SK-N-SH treated with all-trans-retinoic acid at 6 μM for 48 hours (cell line): ENCODE measurements around the gene NAP1L4.

Experiments used
- ATAC-seq: fragments of 200-7000 bp; cut with Tn5 transposase; 3 replicates; pipeline ENCODE4 v1.9.1; 2020; ENCODE audit warnings: mild to moderate bottlenecking, moderate library complexity
- ARNTL ChIP-seq: fragments of 450-650 bp; formaldehyde crosslinking; IDR thresholded peaks from 2 replicates; pipeline ENCODE4 v1.5.0; 2020; ENCODE audit warnings: low read depth, mild to moderate bottlenecking, moderate library complexity, borderline replicate concordance
- BACH2 ChIP-seq: fragments of 250-450 bp; sonication (Bioruptor Pico); IDR thresholded peaks from 2 replicates; pipeline ENCODE4 v1.9.0; 2021; ENCODE audit warnings: mild to moderate bottlenecking, borderline replicate concordance
- CSDC2 ChIP-seq: fragments of 250-450 bp; sonication (Bioruptor Pico); IDR thresholded peaks from 2 replicates; pipeline ENCODE4 v1.5.0; 2020; ENCODE audit warnings: mild to moderate bottlenecking, moderate library complexity
- ESRRG ChIP-seq: fragments of 250-450 bp; sonication (Bioruptor Pico); IDR thresholded peaks from 2 replicates; pipeline ENCODE4 v1.6.1; 2021; ENCODE audit warnings: mild to moderate bottlenecking
- GLIS3 ChIP-seq: fragments of 250-450 bp; sonication (Bioruptor Pico); IDR thresholded peaks from 2 replicates; pipeline ENCODE4 v1.5.0; 2020; ENCODE audit warnings: mild to moderate bottlenecking, moderate library complexity
- ISL1 ChIP-seq: fragments of 250-450 bp; sonication (Bioruptor Pico); IDR thresholded peaks from 2 replicates; pipeline ENCODE4 v2.1.2; 2022; ENCODE audit warnings: mild to moderate bottlenecking, moderate library complexity
- OSR1 ChIP-seq: fragments of 250-450 bp; sonication (Bioruptor Pico); IDR thresholded peaks from 2 replicates; pipeline ENCODE4 v1.8.0; 2022; ENCODE audit warnings: moderate library complexity, mild to moderate bottlenecking, inconsistent platforms
- PPARA ChIP-seq: fragments of 250-450 bp; sonication (Bioruptor Pico); IDR thresholded peaks from 2 replicates; pipeline ENCODE4 v1.5.0; 2020; ENCODE audit warnings: mild to moderate bottlenecking, borderline replicate concordance
- RARB ChIP-seq: fragments of 250-450 bp; sonication (Bioruptor Pico); IDR thresholded peaks from 2 replicates; pipeline ENCODE4 v1.8.0; 2021; ENCODE audit warnings: mild to moderate bottlenecking, moderate library complexity
- SNAI2 ChIP-seq: fragments of 250-450 bp; sonication (Bioruptor Pico); IDR thresholded peaks from 2 replicates; pipeline ENCODE4 v1.5.0; 2020; ENCODE audit warnings: mild to moderate bottlenecking, moderate library complexity
- TOX ChIP-seq: fragments of 250-450 bp; sonication (Bioruptor Pico); IDR thresholded peaks from 2 replicates; pipeline ENCODE4 v1.8.0; 2021; ENCODE audit warnings: mild to moderate bottlenecking, moderate library complexity, borderline replicate concordance
- ZC3H10 ChIP-seq: fragments of 250-450 bp; sonication (Bioruptor Pico); IDR thresholded peaks from 2 replicates; pipeline ENCODE4 v1.5.1; 2021; ENCODE audit warnings: mild to moderate bottlenecking, moderate library complexity
- ZFP3 ChIP-seq: fragments of 250-450 bp; sonication (Bioruptor Pico); IDR thresholded peaks from 2 replicates; pipeline ENCODE4 v1.5.0; 2020; ENCODE audit warnings: mild to moderate bottlenecking, moderate library complexity
- ZNF565 ChIP-seq: fragments of 450-650 bp; formaldehyde crosslinking; conservative IDR thresholded peaks from 2 replicates; pipeline ENCODE4 v1.5.0; 2020; ENCODE audit warnings: low read depth, mild to moderate bottlenecking, moderate library complexity
- ZNF70 ChIP-seq: fragments of 450-650 bp; formaldehyde crosslinking; IDR thresholded peaks from 2 replicates; pipeline ENCODE4 v1.5.0; 2020; ENCODE audit warnings: mild to moderate bottlenecking, moderate library complexity
- TF ChIP-seq, protein P1 (sequence below): fragments of 250-450 bp; sonication (Bioruptor Pico); IDR thresholded peaks from 2 replicates; pipeline ENCODE4 v1.5.0; 2020; ENCODE audit warnings: mild to moderate bottlenecking, moderate library complexity
- TF ChIP-seq, protein P2 (sequence below): fragments of 250-450 bp; sonication (Bioruptor Pico); IDR thresholded peaks from 2 replicates; pipeline ENCODE4 v1.8.0; 2021; ENCODE audit warnings: low read depth, mild to moderate bottlenecking, moderate library complexity, borderline replicate concordance
- TF ChIP-seq, protein P3 (sequence below): fragments of 250-450 bp; sonication (Bioruptor Pico); IDR thresholded peaks from 2 replicates; pipeline ENCODE4 v1.8.0; 2020; ENCODE audit warnings: mild to moderate bottlenecking, moderate library complexity, borderline replicate concordance
- TF ChIP-seq, protein P4 (sequence below): fragments of 250-450 bp; sonication (Bioruptor Pico); IDR thresholded peaks from 2 replicates; pipeline ENCODE4 v1.5.1; 2020; ENCODE audit warnings: low read depth, mild to moderate bottlenecking, moderate library complexity
- TF ChIP-seq, protein P5 (sequence below): fragments of 250-450 bp; sonication (Bioruptor Pico); IDR thresholded peaks from 2 replicates; pipeline ENCODE4 v1.5.1; 2021; ENCODE audit warnings: mild to moderate bottlenecking, moderate library complexity

The NAP1L4 gene

DNA sequence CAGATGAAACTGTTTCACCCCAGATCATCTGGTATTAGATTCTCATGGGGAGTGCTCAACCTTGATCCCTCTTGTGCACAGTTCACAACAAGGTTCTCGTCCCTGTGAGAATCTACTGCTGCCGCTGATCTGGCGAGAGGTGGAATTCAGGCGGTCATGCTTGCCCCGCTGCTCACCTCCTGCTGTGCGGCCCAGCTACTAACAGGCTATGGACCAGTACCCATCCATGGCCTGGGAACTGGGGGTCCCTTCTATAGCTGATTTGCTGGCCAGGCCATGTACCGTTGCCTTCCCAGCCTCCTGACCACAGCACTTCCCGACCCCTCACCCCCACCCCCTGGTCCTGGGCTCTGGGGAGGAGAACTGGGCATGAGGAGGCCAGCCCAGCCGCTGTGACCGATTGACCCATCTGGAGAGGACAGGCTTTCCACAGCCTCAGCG lies 65.5 kb downstream of the NAP1L4 start:
- no peak for ATAC-seq
- TF ChIP-seq ISL1 (no peak), ZNF565 (CRISPR knock-in tag) (no peak), PPARA (CRISPR knock-in tag) (no peak), RARB (CRISPR knock-in tag) (no peak), ARNTL (CRISPR knock-in tag) (no peak), OSR1 (no peak), ZC3H10 (no peak), GLIS3 (CRISPR knock-in tag) (no peak), ESRRG (no peak), ZFP3 (no peak), CSDC2 (CRISPR knock-in tag) (no peak), TOX (CRISPR knock-in tag) (no peak), ZNF70 (CRISPR knock-in tag) (no peak), BACH2 (CRISPR knock-in tag) (no peak)
- TF ChIP-seq, protein P1, sequence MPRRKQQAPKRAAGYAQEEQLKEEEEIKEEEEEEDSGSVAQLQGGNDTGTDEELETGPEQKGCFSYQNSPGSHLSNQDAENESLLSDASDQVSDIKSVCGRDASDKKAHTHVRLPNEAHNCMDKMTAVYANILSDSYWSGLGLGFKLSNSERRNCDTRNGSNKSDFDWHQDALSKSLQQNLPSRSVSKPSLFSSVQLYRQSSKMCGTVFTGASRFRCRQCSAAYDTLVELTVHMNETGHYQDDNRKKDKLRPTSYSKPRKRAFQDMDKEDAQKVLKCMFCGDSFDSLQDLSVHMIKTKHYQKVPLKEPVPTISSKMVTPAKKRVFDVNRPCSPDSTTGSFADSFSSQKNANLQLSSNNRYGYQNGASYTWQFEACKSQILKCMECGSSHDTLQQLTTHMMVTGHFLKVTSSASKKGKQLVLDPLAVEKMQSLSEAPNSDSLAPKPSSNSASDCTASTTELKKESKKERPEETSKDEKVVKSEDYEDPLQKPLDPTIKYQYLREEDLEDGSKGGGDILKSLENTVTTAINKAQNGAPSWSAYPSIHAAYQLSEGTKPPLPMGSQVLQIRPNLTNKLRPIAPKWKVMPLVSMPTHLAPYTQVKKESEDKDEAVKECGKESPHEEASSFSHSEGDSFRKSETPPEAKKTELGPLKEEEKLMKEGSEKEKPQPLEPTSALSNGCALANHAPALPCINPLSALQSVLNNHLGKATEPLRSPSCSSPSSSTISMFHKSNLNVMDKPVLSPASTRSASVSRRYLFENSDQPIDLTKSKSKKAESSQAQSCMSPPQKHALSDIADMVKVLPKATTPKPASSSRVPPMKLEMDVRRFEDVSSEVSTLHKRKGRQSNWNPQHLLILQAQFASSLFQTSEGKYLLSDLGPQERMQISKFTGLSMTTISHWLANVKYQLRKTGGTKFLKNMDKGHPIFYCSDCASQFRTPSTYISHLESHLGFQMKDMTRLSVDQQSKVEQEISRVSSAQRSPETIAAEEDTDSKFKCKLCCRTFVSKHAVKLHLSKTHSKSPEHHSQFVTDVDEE (CRISPR knock-in tag): no peak
- TF ChIP-seq, protein P2, sequence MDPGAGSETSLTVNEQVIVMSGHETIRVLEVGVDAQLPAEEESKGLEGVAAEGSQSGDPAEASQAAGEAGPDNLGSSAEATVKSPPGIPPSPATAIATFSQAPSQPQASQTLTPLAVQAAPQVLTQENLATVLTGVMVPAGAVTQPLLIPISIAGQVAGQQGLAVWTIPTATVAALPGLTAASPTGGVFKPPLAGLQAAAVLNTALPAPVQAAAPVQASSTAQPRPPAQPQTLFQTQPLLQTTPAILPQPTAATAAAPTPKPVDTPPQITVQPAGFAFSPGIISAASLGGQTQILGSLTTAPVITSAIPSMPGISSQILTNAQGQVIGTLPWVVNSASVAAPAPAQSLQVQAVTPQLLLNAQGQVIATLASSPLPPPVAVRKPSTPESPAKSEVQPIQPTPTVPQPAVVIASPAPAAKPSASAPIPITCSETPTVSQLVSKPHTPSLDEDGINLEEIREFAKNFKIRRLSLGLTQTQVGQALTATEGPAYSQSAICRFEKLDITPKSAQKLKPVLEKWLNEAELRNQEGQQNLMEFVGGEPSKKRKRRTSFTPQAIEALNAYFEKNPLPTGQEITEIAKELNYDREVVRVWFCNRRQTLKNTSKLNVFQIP (CRISPR knock-in tag): no peak
- TF ChIP-seq, protein P3, sequence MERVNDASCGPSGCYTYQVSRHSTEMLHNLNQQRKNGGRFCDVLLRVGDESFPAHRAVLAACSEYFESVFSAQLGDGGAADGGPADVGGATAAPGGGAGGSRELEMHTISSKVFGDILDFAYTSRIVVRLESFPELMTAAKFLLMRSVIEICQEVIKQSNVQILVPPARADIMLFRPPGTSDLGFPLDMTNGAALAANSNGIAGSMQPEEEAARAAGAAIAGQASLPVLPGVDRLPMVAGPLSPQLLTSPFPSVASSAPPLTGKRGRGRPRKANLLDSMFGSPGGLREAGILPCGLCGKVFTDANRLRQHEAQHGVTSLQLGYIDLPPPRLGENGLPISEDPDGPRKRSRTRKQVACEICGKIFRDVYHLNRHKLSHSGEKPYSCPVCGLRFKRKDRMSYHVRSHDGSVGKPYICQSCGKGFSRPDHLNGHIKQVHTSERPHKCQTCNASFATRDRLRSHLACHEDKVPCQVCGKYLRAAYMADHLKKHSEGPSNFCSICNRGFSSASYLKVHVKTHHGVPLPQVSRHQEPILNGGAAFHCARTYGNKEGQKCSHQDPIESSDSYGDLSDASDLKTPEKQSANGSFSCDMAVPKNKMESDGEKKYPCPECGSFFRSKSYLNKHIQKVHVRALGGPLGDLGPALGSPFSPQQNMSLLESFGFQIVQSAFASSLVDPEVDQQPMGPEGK (CRISPR knock-in tag): no peak
- TF ChIP-seq, protein P4, sequence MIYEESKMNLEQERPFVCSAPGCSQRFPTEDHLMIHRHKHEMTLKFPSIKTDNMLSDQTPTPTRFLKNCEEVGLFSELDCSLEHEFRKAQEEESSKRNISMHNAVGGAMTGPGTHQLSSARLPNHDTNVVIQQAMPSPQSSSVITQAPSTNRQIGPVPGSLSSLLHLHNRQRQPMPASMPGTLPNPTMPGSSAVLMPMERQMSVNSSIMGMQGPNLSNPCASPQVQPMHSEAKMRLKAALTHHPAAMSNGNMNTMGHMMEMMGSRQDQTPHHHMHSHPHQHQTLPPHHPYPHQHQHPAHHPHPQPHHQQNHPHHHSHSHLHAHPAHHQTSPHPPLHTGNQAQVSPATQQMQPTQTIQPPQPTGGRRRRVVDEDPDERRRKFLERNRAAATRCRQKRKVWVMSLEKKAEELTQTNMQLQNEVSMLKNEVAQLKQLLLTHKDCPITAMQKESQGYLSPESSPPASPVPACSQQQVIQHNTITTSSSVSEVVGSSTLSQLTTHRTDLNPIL (CRISPR knock-in tag): no peak
- TF ChIP-seq, all 23 proteins: peak for 0

DNA sequence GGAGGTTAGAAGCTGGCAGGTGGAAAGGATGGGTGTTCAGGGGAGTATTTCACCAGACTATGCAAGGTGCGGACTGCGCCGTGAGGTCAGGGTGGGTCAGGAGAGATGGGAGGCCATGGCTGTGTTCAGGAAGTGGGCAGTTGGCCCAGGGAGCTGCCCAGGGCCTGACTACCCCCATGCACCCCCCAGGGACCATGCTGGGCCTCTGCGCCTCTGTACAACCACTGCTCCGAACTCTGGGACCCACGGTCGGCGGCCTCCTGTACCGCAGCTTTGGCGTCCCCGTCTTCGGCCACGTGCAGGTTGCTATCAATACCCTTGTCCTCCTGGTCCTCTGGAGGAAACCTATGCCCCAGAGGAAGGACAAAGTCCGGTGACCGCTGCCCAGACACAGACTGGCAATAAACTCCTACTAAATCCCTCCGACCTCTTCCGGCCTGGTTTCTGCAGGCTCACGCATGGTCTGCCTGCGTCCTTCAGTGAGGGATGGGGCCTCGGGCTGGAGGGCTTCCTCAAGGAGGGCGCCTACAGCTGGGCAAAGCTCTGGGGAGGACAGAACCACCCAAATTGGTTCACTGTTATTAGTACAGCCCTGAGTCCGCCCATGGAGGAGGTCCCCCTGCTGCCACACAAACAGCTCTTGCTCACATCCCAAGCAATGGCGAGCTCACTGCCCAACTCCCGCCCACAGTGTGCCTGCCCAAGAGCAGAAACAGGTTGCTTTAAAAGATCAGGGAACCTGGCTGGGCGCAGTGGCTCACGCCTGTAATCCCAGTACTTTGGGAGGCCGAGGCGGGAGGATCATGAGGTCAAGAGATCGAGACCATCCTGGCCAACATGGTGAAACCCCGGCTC lies 67.1 kb downstream of the NAP1L4 start:
- ATAC-seq: no peak
- TF ChIP-seq, protein P5, sequence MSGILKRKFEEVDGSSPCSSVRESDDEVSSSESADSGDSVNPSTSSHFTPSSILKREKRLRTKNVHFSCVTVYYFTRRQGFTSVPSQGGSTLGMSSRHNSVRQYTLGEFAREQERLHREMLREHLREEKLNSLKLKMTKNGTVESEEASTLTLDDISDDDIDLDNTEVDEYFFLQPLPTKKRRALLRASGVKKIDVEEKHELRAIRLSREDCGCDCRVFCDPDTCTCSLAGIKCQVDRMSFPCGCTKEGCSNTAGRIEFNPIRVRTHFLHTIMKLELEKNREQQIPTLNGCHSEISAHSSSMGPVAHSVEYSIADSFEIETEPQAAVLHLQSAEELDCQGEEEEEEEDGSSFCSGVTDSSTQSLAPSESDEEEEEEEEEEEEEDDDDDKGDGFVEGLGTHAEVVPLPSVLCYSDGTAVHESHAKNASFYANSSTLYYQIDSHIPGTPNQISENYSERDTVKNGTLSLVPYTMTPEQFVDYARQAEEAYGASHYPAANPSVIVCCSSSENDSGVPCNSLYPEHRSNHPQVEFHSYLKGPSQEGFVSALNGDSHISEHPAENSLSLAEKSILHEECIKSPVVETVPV (CRISPR knock-in tag): no peak
- TF ChIP-seq PPARA (CRISPR knock-in tag): no peak
- TF ChIP-seq ZC3H10: no peak
- no peak for TF ChIP-seq SNAI2
- TF ChIP-seq TOX (CRISPR knock-in tag): no peak
- TF ChIP-seq, protein P1 (CRISPR knock-in tag): no peak
- TF ChIP-seq ZNF565 (CRISPR knock-in tag): no peak
- TF ChIP-seq, protein P3 (CRISPR knock-in tag): no peak
- no peak for TF ChIP-seq BACH2 (CRISPR knock-in tag)
